HepG2 (cell line): ENCODE results near the gene CYP20A1. TPM values are rescaled to one million over a fixed set of nuclear protein-coding genes. Genes with fewer than 3 reads are reported as not detected.

Source experiments
- ATAC-seq: fragments of 200-7000 bp; cut with Tn5 transposase; 3 replicates; pipeline ENCODE4 v1.9.1; 2020; ENCODE audit warnings: mild to moderate bottlenecking, moderate library complexity
- BruUV-seq: library from RNA; stranded (reverse); fragments of 400-500 nt; replicated peaks from 2 replicates; lab custom pipeline; 2021; lab: Mats Ljungman, UMichigan
- CTCF ChIA-PET: fragments of 300-600 bp; formaldehyde crosslinking; extraction: SDS; loops from one replicate; lab custom pipeline; 2021; ENCODE audit warnings: low total read pairs, inconsistent platforms, low intra/inter-chr PET ratio; lab: Yijun Ruan, JAX
- POLR2A ChIA-PET: fragments of 350-600 bp; sonication (Branson Sonifier 250); formaldehyde crosslinking; loops from one replicate; lab custom pipeline; 2020; ENCODE audit warnings: antibody characterized with exemption, inconsistent platforms; lab: Yijun Ruan, JAX
- DNase-seq: peaks from one replicate; pipeline ENCODE4 v3.0.0-alpha.2; 2015; ENCODE audit warnings: low spot score
- FAIRE-seq: peaks from 3 replicates; lab custom pipeline; 2011; peaks lifted over from hg19 to GRCh38; lab: Jason Lieb, UNC
- H2AFZ ChIP-seq: one replicate; pipeline ENCODE4 v1.6.1; 2011; ENCODE audit warnings: low read length, inconsistent platforms
- H3K27ac ChIP-seq: fragments of 300-600 bp; 3 replicates; pipeline ENCODE4 v1.8.0; 2011; ENCODE audit warnings: mixed run types, mild to moderate bottlenecking, mixed read lengths, low read length, inconsistent platforms; ENCODE audit not compliant: insufficient read depth; ENCODE audit errors: extremely low read length
- H3K27me3 ChIP-seq, 2 experiments: fragments of 200-600 bp in 1 of 2; 2 replicates in 1 of 2; 3 replicates in 1 of 2; pipeline versions ENCODE4 v1.6.0 to v1.8.0; 2011; ENCODE audit warnings: low read length in 2 of 2, mild to moderate bottlenecking in 2 of 2, moderate library complexity in 2 of 2, inconsistent platforms in 1 of 2; ENCODE audit not compliant: insufficient read depth in 2 of 2, control insufficient read depth in 1 of 2
- H3K36me3 ChIP-seq, 2 experiments: fragments of 200-600 bp in 1 of 2; replicated peaks in 1 of 2; 2 replicates in 1 of 2; 3 replicates in 1 of 2; pipeline versions ENCODE4 v1.5.1 to v1.8.0; 2011; ENCODE audit warnings: low read length in 2 of 2, inconsistent platforms in 1 of 2; ENCODE audit not compliant: insufficient read depth in 2 of 2, control insufficient read depth in 1 of 2
- H3K4me1 ChIP-seq: 2 replicates; pipeline ENCODE4 v1.5.1; 2012; ENCODE audit warnings: low read length, inconsistent platforms; ENCODE audit not compliant: insufficient read depth
- H3K4me2 ChIP-seq: 2 replicates; pipeline ENCODE4 v1.6.0; 2011; ENCODE audit warnings: low read depth, low read length, inconsistent platforms
- H3K4me3 ChIP-seq, 3 experiments: fragments of 200-600 bp in 1 of 3; sonication (generic), shearing (Covaris generic) in 1 of 3; replicated peaks in 1 of 3; 2 replicates each; pipeline ENCODE4 v1.5.1; 2011 to 2016; ENCODE audit warnings: low read length in 3 of 3, inconsistent platforms in 2 of 3, low read depth in 2 of 3, mild to moderate bottlenecking in 2 of 3, control low read depth in 1 of 3, mixed read lengths in 1 of 3; ENCODE audit not compliant: insufficient read depth in 1 of 3
- H3K79me2 ChIP-seq: one replicate; pipeline ENCODE4 v1.6.1; 2011; ENCODE audit warnings: low read length, inconsistent platforms; ENCODE audit not compliant: insufficient read depth
- H3K9ac ChIP-seq: 2 replicates; pipeline ENCODE4 v1.6.0; 2011; ENCODE audit warnings: mild to moderate bottlenecking, low read depth, low read length, inconsistent platforms; ENCODE audit not compliant: insufficient read depth
- H3K9me3 ChIP-seq: 2 replicates; pipeline ENCODE4 v1.5.1; 2012; ENCODE audit warnings: mild to moderate bottlenecking, low read length
- H4K20me1 ChIP-seq: 2 replicates; pipeline ENCODE4 v1.6.0; 2011; ENCODE audit warnings: inconsistent platforms, mild to moderate bottlenecking, low read length, moderate library complexity; ENCODE audit not compliant: insufficient read depth
- CREB1 ChIP-seq, 2 experiments: fragments of 450-650 bp in 1 of 2; IDR thresholded peaks; 2 replicates each; pipeline ENCODE4 v1.6.1; 2016 to 2017; ENCODE audit warnings: control low read depth in 1 of 2, mild to moderate bottlenecking in 1 of 2, missing compliant biosample characterization in 1 of 2, missing genetic modification characterization in 1 of 2
- TBX2 ChIP-seq: sonication (generic); formaldehyde crosslinking; IDR thresholded peaks from 2 replicates; pipeline ENCODE4 v1.5.0; 2020; ENCODE audit warnings: missing genetic modification reagents, mild to moderate bottlenecking, borderline replicate concordance
- ZBTB8A ChIP-seq: sonication (generic); formaldehyde crosslinking; IDR thresholded peaks from 2 replicates; pipeline ENCODE4 v1.4.0; 2020; ENCODE audit warnings: mild to moderate bottlenecking, low read depth, missing genetic modification reagents, borderline replicate concordance
- ZNF383 ChIP-seq: sonication (generic); formaldehyde crosslinking; IDR thresholded peaks from 2 replicates; pipeline ENCODE4 v1.4.0; 2020; ENCODE audit warnings: missing genetic modification reagents, mild to moderate bottlenecking, borderline replicate concordance
- ZSCAN30 ChIP-seq: sonication (generic); formaldehyde crosslinking; IDR thresholded peaks from 2 replicates; pipeline ENCODE4 v1.5.0; 2020; ENCODE audit warnings: mild to moderate bottlenecking, missing genetic modification reagents
- WGBS: methylation state at CpG from one replicate; pipeline ENCODE4 v1.1.6; 2017; ENCODE audit warnings: low lambda C conversion rate; 5-methylcytosine and 5-hydroxymethylcytosine counted together
- in situ Hi-C: cut with HindIII; loops from 2 replicates; pipeline ENCODE4 v1.10.0; 2017; ENCODE audit warnings: low pct_unique_long_range_greater_than_20kb; ENCODE audit not compliant: extremely low pct_ligation_motif_present
- intact Hi-C: fragments of 100-400 bp; cut with micrococcal nuclease; formaldehyde crosslinking; loops from one replicate; pipeline ENCODE4 v1.10.0; 2022; ENCODE audit not compliant: unreplicated experiment
- polyA plus RNA-seq, 8 experiments: library from polyadenylated mRNA; depleted of rRNA in 3 of 8; stranded (reverse) in 7 of 8; unstranded in 1 of 8; fragments of >200 nt; fragmentation: Illumina TruSeq in 4 of 8; extraction: Trizol in 4 of 8; gene quantifications; 2 replicates each; pipeline versions ENCODE4 v1.2.1 to v1.2.3, GENCODE V29; 2011 to 2016; ENCODE audit warnings: low read depth in 4 of 8, missing spikeins in 1 of 8, mixed read lengths in 1 of 8; ENCODE audit not compliant: insufficient read depth in 1 of 8
- total RNA-seq, 5 experiments: library from RNA; depleted of rRNA; stranded (reverse); fragments of >200 nt; fragmentation: Illumina TruSeq; extraction: Trizol; gene quantifications; 2 replicates each; pipeline ENCODE4 v1.2.3, GENCODE V29; 2016; ENCODE audit warnings: low read depth in 1 of 5
- TF ChIP-seq, protein P1 (sequence below): sonication (generic); formaldehyde crosslinking; conservative IDR thresholded peaks from 2 replicates; pipeline ENCODE4 v1.8.0; 2022; ENCODE audit warnings: mild to moderate bottlenecking, moderate library complexity, missing genetic modification reagents
- TF ChIP-seq, protein P2 (sequence below): sonication (generic); formaldehyde crosslinking; IDR thresholded peaks from 2 replicates; pipeline ENCODE4 v1.8.0; 2022; ENCODE audit warnings: mild to moderate bottlenecking, missing genetic modification reagents, moderate library complexity
- TF ChIP-seq, protein P3 (sequence below): sonication (generic); formaldehyde crosslinking; IDR thresholded peaks from 2 replicates; pipeline ENCODE4 v1.9.0; 2021; ENCODE audit warnings: mild to moderate bottlenecking, missing genetic modification reagents

The CYP20A1 gene
- total and polyA plus RNA-seq, 2 of the 13 experiments (the other 11 are each of a cell fraction or from before 2014, with no cell fraction given): 9.6 to 35.3 TPM

DNA sequence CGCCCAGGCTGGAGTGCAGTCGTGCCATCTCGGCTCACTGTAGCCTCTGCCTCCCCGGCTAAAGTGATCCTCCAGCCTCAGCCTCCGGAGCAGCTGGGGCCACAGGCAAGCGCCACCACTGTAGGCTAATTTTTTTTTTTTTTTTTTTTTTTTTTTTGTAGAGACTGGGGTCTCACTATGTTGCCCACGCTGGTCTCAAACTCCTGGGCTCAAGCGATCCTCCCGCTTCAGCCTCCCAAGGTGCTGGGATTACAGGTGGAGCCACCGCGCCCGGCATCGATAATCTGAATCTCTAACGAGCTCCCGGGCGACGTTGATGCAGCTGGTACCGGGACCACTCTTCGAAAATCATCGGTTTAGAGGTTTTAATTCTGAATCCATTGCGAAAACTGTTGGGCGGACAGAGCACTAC is 520 bp upstream of the CYP20A1 start:
- no peaks in the 10 kb centered on the region for H4K20me1 ChIP-seq
- FAIRE-seq (no peak), ATAC-seq (peak; percentile 5), DNase-seq (no peak)
- peaks cover 22% of the 10 kb centered on the region for H3K79me2 ChIP-seq
- peaks cover 31% of the 10 kb centered on the region for H3K4me1 ChIP-seq
- CTCF ChIA-PET: interaction anchor here (1.7 kb wide), 1 partner anchor 13 kb away, joined by 6 read pairs; no protein-coding TSS in a partner anchor
- BruUV-seq: no TSS peak
- H3K9ac ChIP-seq: peak overlapping the region; percentile 83
- no peaks in the 10 kb centered on the region for H3K9me3 ChIP-seq
- in situ Hi-C loops (loop anchor here (5.0 to 25.0 kb wide), 2 partner anchors 424 to 579 kb away; no protein-coding TSS in a partner anchor), intact Hi-C loops (loop anchor here (1.0 to 5.0 kb wide), 5 partner anchors 13 to 1596 kb away; partner anchors contain the start of genes ABI2, TMEM237 and WDR12)
- peak overlapping the region; percentile 75 for H2AFZ ChIP-seq
- no peaks in the 10 kb centered on the region; a peak in 1 of 5 replicates for H3K36me3 ChIP-seq
- peak overlapping the region; percentile 94 for H3K27ac ChIP-seq
- peak overlapping the region; percentile 76 for H3K4me2 ChIP-seq
- H3K27me3 ChIP-seq: no peaks in the 10 kb centered on the region
- POLR2A ChIA-PET: interaction anchor here (0.6 to 2.3 kb wide), 12 partner anchors 9 to 581 kb away, joined by 3 to 25 read pairs (median 8); partner anchors contain the start of genes ABI2 and NBEAL1
- 9% methylated on average over 22 of the region's 22 CpGs for WGBS
- peak overlapping the region; percentile 78 to 83 (median 79) for H3K4me3 ChIP-seq
- no peak for TF ChIP-seq CREB1 (IDR thresholded peaks at IDR 0.05)
- no peak for TF ChIP-seq CREB1 (CRISPR knock-in tag; IDR thresholded peaks at IDR 0.05)
- no peak for TF ChIP-seq TBX2 (CRISPR knock-in tag)
- TF ChIP-seq, protein P1, sequence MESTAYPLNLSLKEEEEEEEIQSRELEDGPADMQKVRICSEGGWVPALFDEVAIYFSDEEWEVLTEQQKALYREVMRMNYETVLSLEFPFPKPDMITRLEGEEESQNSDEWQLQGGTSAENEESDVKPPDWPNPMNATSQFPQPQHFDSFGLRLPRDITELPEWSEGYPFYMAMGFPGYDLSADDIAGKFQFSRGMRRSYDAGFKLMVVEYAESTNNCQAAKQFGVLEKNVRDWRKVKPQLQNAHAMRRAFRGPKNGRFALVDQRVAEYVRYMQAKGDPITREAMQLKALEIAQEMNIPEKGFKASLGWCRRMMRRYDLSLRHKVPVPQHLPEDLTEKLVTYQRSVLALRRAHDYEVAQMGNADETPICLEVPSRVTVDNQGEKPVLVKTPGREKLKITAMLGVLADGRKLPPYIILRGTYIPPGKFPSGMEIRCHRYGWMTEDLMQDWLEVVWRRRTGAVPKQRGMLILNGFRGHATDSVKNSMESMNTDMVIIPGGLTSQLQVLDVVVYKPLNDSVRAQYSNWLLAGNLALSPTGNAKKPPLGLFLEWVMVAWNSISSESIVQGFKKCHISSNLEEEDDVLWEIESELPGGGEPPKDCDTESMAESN (CRISPR knock-in tag): no peak
- 0 out of 2 replicates have a peak, but pooled peaks have one; percentile 32 for TF ChIP-seq ZBTB8A
- TF ChIP-seq, protein P2, sequence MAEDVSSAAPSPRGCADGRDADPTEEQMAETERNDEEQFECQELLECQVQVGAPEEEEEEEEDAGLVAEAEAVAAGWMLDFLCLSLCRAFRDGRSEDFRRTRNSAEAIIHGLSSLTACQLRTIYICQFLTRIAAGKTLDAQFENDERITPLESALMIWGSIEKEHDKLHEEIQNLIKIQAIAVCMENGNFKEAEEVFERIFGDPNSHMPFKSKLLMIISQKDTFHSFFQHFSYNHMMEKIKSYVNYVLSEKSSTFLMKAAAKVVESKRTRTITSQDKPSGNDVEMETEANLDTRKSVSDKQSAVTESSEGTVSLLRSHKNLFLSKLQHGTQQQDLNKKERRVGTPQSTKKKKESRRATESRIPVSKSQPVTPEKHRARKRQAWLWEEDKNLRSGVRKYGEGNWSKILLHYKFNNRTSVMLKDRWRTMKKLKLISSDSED (CRISPR knock-in tag): 0 out of 2 replicates have a peak, but pooled peaks have one; percentile 10
- peak; percentile 2; the same call in 1 of the 2 replicates for TF ChIP-seq ZSCAN30
- peak; percentile 79; the same call in 1 of the 2 replicates for TF ChIP-seq ZNF383
- TF ChIP-seq, protein P3, sequence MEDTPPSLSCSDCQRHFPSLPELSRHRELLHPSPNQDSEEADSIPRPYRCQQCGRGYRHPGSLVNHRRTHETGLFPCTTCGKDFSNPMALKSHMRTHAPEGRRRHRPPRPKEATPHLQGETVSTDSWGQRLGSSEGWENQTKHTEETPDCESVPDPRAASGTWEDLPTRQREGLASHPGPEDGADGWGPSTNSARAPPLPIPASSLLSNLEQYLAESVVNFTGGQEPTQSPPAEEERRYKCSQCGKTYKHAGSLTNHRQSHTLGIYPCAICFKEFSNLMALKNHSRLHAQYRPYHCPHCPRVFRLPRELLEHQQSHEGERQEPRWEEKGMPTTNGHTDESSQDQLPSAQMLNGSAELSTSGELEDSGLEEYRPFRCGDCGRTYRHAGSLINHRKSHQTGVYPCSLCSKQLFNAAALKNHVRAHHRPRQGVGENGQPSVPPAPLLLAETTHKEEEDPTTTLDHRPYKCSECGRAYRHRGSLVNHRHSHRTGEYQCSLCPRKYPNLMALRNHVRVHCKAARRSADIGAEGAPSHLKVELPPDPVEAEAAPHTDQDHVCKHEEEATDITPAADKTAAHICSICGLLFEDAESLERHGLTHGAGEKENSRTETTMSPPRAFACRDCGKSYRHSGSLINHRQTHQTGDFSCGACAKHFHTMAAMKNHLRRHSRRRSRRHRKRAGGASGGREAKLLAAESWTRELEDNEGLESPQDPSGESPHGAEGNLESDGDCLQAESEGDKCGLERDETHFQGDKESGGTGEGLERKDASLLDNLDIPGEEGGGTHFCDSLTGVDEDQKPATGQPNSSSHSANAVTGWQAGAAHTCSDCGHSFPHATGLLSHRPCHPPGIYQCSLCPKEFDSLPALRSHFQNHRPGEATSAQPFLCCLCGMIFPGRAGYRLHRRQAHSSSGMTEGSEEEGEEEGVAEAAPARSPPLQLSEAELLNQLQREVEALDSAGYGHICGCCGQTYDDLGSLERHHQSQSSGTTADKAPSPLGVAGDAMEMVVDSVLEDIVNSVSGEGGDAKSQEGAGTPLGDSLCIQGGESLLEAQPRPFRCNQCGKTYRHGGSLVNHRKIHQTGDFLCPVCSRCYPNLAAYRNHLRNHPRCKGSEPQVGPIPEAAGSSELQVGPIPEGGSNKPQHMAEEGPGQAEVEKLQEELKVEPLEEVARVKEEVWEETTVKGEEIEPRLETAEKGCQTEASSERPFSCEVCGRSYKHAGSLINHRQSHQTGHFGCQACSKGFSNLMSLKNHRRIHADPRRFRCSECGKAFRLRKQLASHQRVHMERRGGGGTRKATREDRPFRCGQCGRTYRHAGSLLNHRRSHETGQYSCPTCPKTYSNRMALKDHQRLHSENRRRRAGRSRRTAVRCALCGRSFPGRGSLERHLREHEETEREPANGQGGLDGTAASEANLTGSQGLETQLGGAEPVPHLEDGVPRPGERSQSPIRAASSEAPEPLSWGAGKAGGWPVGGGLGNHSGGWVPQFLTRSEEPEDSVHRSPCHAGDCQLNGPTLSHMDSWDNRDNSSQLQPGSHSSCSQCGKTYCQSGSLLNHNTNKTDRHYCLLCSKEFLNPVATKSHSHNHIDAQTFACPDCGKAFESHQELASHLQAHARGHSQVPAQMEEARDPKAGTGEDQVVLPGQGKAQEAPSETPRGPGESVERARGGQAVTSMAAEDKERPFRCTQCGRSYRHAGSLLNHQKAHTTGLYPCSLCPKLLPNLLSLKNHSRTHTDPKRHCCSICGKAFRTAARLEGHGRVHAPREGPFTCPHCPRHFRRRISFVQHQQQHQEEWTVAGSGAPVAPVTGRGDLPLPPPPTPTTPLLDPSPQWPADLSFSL (CRISPR knock-in tag): peak; percentile 10
